GM12878 (cell line): ENCODE data around the gene FN1.

ENCODE experiments used
- BRCA1 ChIP-seq: IDR thresholded peaks from 2 replicates; pipeline ENCODE4 v1.6.1; 2011; ENCODE audit warnings: low read depth, low read length, improper control_type of control experiment
- EZH2 ChIP-seq: IDR thresholded peaks from 2 replicates; pipeline ENCODE4 v1.6.1; 2012; ENCODE audit warnings: low read depth, mild to moderate bottlenecking, control low read depth, inconsistent platforms, low read length, borderline replicate concordance; ENCODE audit not compliant: control insufficient read depth
- HDAC2 ChIP-seq: fragments of 200-600 bp; sonication (generic); IDR thresholded peaks from 2 replicates; pipeline ENCODE4 v1.6.1; 2017
- HDAC6 ChIP-seq: fragments of 200-600 bp; sonication (generic); IDR thresholded peaks from one replicate; pipeline ENCODE4 v1.8.0; 2017; ENCODE audit warnings: antibody characterized with exemption; ENCODE audit not compliant: unreplicated experiment
- LARP7 ChIP-seq: fragments of 450-650 bp; IDR thresholded peaks from 2 replicates; pipeline ENCODE4 v1.6.1; 2017; ENCODE audit warnings: mild to moderate bottlenecking
- POLR2A ChIP-seq: IDR thresholded peaks from 2 replicates; pipeline ENCODE4 v1.6.1; 2011; ENCODE audit warnings: low read depth, mild to moderate bottlenecking, low read length
- POLR2AphosphoS5 ChIP-seq: IDR thresholded peaks from 2 replicates; pipeline ENCODE4 v1.6.1; 2011; ENCODE audit warnings: mild to moderate bottlenecking, low read length, inconsistent platforms
- STAT1 ChIP-seq: fragments of 450-650 bp; conservative IDR thresholded peaks from 2 replicates; pipeline ENCODE4 v1.6.1; 2014; ENCODE audit warnings: antibody characterized with exemption, mild to moderate bottlenecking
- SUZ12 ChIP-seq: fragments of 200-600 bp; sonication (generic); IDR thresholded peaks from one replicate; pipeline ENCODE4 v1.6.1; 2018; ENCODE audit warnings: antibody characterized with exemption, mild to moderate bottlenecking; ENCODE audit not compliant: unreplicated experiment
- ZSCAN29 ChIP-seq: fragments of 450-650 bp; IDR thresholded peaks from 2 replicates; pipeline ENCODE4 v1.6.1; 2017; ENCODE audit warnings: mild to moderate bottlenecking, moderate library complexity
- TF ChIP-seq, protein P1 (sequence below): fragments of 150-350 bp; IDR thresholded peaks from 2 replicates; pipeline ENCODE4 v1.6.1; 2014; ENCODE audit warnings: mild to moderate bottlenecking, low read depth, low read length
- TF ChIP-seq, protein P2 (sequence below), 3 experiments: IDR thresholded peaks in 2 of 3; conservative IDR thresholded peaks in 1 of 3; 2 replicates each; pipeline ENCODE4 v1.5.1; 2011; ENCODE audit warnings: low read depth in 3 of 3, low read length in 3 of 3, mild to moderate bottlenecking in 3 of 3, control low read depth in 2 of 3, moderate library complexity in 2 of 3, inconsistent platforms in 1 of 3, mixed read lengths in 1 of 3; ENCODE audit not compliant: control insufficient read depth in 2 of 3, insufficient read depth in 1 of 3; ENCODE audit errors: extremely low read depth in 1 of 3

DNA sequence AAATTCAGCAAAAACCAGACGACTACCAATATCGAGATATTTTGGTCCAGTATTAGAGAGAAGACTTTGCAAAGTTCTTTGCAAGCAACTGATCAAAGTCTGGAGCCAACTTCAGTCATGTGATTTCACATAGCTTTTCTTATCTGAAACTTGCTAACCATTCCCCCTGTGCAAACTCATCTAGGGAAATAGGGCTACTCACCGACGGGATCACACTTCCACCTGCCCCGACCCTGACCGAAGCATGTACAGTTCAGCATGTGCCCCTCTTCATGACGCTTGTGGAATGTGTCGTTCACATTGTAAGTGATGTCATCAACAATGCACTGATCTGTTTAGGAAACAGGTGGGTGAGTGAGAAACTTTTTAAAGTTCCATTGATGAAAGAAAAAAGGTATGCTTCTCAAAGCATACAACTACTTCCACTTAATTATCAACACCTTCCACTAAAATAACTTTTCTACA lies 15.4 kb downstream of the FN1 start:
- TF ChIP-seq, protein P1, sequence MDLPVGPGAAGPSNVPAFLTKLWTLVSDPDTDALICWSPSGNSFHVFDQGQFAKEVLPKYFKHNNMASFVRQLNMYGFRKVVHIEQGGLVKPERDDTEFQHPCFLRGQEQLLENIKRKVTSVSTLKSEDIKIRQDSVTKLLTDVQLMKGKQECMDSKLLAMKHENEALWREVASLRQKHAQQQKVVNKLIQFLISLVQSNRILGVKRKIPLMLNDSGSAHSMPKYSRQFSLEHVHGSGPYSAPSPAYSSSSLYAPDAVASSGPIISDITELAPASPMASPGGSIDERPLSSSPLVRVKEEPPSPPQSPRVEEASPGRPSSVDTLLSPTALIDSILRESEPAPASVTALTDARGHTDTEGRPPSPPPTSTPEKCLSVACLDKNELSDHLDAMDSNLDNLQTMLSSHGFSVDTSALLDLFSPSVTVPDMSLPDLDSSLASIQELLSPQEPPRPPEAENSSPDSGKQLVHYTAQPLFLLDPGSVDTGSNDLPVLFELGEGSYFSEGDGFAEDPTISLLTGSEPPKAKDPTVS: no peak
- no peak for TF ChIP-seq SUZ12
- no peak for TF ChIP-seq POLR2A
- TF ChIP-seq STAT1: no peak
- TF ChIP-seq, protein P2, sequence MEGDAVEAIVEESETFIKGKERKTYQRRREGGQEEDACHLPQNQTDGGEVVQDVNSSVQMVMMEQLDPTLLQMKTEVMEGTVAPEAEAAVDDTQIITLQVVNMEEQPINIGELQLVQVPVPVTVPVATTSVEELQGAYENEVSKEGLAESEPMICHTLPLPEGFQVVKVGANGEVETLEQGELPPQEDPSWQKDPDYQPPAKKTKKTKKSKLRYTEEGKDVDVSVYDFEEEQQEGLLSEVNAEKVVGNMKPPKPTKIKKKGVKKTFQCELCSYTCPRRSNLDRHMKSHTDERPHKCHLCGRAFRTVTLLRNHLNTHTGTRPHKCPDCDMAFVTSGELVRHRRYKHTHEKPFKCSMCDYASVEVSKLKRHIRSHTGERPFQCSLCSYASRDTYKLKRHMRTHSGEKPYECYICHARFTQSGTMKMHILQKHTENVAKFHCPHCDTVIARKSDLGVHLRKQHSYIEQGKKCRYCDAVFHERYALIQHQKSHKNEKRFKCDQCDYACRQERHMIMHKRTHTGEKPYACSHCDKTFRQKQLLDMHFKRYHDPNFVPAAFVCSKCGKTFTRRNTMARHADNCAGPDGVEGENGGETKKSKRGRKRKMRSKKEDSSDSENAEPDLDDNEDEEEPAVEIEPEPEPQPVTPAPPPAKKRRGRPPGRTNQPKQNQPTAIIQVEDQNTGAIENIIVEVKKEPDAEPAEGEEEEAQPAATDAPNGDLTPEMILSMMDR (IDR thresholded peaks at IDR 0.05 in 2 of 3, conservative IDR thresholded peaks at IDR 0.05 in 1 of 3; ENCODE audit: control insufficient read depth in 2 of 3, extremely low read depth in 1 of 3, insufficient read depth in 1 of 3, low read depth in 3 of 3, low read length in 3 of 3): no peak
- TF ChIP-seq EZH2: no peak
- TF ChIP-seq BRCA1: no peak
- TF ChIP-seq HDAC6: no peak
- no peak for TF ChIP-seq POLR2AphosphoS5
- no peak for TF ChIP-seq HDAC2
- no peak for TF ChIP-seq ZSCAN29
- TF ChIP-seq LARP7: no peak
